Right atrium auricular region (tissue), 2 donors: Measurements from ENCODE around the gene DDI1. TPM values are rescaled to one million over a fixed set of nuclear protein-coding genes. Genes with fewer than 3 reads are reported as not detected.

Experiments
- DNase-seq: peaks from one replicate; pipeline ENCODE4 v3.0.0-alpha.2; 2019; ENCODE audit warnings: low spot score
- H3K27ac ChIP-seq, 2 donors: fragments of 200-600 bp; sonication (generic); 1 replicate in 1 of 2; 2 replicates in 1 of 2; pipeline ENCODE4 v1.5.1; 2016 to 2019
- H3K27me3 ChIP-seq, 2 donors: fragments of 200-600 bp; sonication (generic); one replicate each; pipeline versions ENCODE4 v1.5.1 to v1.6.0; 2017 to 2019
- H3K36me3 ChIP-seq: fragments of 200-600 bp; sonication (generic); one replicate; pipeline ENCODE4 v1.5.1; 2016
- H3K4me1 ChIP-seq, 2 donors: fragments of 200-600 bp; sonication (generic); one replicate each; pipeline versions ENCODE4 v1.5.1 to v1.6.0; 2017 to 2019
- H3K4me3 ChIP-seq, 2 donors: fragments of 200-600 bp; sonication (generic); 1 replicate in 1 of 2; 2 replicates in 1 of 2; pipeline ENCODE4 v1.5.1; 2017 to 2019; ENCODE audit warnings: mild to moderate bottlenecking in 1 of 2, moderate library complexity in 1 of 2
- H3K9me3 ChIP-seq, 2 donors: fragments of 200-600 bp; sonication (generic); one replicate each; pipeline ENCODE4 v1.5.1; 2019
- total RNA-seq, 2 donors: library from RNA; depleted of rRNA; stranded (reverse); fragments of >200 nt; gene quantifications; one replicate each; pipeline ENCODE4 v1.1.0, GENCODE V29; 2016
- TF ChIP-seq, protein P1 (sequence below), 2 donors: fragments of 200-600 bp; sonication (generic); IDR thresholded peaks; one replicate each; pipeline ENCODE4 v1.5.1; 2019; ENCODE audit warnings: antibody characterized with exemption in 2 of 2

Gene DDI1
- total RNA-seq, 2 donors from 2014 or later: not detected

DNA sequence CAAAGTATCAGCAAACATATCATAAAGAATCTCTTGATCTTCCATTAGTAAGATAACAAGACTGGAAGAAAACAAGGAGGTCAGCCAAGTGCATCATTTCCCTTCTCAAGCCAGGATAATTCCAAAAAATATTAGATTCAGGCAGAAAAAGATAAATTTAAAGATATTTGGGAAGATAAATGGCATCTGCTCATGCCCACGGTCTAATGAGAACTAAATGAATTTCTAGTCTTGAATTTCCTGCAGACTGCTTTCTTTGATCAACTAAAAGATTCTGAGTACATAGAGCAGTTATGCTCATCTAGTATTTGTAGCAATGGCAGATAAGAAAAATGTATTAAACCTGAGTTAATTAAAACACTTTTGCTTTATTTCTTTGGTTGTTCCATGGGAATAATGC, 31.1 kb downstream of the DDI1 start:
- H3K36me3 ChIP-seq: no peaks in the 10 kb centered on the region
- DNase-seq: no peak
- H3K9me3 ChIP-seq: no peaks in the 10 kb centered on the region
- TF ChIP-seq, protein P1, sequence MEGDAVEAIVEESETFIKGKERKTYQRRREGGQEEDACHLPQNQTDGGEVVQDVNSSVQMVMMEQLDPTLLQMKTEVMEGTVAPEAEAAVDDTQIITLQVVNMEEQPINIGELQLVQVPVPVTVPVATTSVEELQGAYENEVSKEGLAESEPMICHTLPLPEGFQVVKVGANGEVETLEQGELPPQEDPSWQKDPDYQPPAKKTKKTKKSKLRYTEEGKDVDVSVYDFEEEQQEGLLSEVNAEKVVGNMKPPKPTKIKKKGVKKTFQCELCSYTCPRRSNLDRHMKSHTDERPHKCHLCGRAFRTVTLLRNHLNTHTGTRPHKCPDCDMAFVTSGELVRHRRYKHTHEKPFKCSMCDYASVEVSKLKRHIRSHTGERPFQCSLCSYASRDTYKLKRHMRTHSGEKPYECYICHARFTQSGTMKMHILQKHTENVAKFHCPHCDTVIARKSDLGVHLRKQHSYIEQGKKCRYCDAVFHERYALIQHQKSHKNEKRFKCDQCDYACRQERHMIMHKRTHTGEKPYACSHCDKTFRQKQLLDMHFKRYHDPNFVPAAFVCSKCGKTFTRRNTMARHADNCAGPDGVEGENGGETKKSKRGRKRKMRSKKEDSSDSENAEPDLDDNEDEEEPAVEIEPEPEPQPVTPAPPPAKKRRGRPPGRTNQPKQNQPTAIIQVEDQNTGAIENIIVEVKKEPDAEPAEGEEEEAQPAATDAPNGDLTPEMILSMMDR (IDR thresholded peaks at IDR 0.05): no peak
- H3K27me3 ChIP-seq: no peaks in the 10 kb centered on the region
- no peak overlapping the region for H3K27ac ChIP-seq
- no peaks in the 10 kb centered on the region for H3K4me1 ChIP-seq
- H3K4me3 ChIP-seq: no peak overlapping the region

DNA sequence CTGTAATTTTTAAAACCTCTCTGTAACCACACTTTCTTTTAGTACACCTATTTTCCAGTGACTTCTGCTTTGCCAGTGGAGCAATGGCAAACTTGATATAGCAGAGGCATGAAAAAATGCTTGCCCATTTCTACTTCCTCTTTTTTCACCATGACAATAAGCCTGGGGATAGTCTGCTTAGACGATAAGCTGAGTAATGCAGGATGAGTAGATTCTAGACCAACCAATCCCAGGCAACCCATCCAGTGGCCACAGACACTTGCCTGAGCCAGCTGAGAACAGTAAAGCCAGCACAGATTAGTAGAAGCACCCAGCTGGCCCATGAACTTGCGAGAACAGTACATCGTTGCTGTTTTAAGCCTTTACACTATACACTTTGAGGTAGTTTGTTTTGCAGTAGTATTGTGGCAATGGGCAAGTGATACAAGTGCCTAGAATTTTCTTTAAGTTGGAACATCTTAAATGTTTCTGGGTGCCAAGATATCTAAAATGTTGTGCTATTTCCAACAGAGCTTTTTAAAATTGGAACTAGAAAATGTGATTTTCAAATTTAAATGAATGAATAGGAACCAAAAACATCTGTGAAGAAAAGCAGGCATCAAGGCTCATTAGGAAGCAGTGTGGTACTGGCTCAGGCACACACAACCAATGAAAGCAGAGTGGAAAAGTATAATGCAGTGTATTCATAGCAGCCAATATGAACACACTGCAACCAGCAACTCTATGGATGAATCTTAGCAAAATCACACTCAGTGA, 37.7 kb downstream of the DDI1 start:
- no peak overlapping the region for H3K27ac ChIP-seq
- H3K9me3 ChIP-seq: no peaks in the 10 kb centered on the region
- no peak overlapping the region for H3K4me3 ChIP-seq
- TF ChIP-seq, protein P1 (IDR thresholded peaks at IDR 0.05): no peak
- H3K27me3 ChIP-seq: no peaks in the 10 kb centered on the region
- no peaks in the 10 kb centered on the region for H3K4me1 ChIP-seq
- H3K36me3 ChIP-seq: no peaks in the 10 kb centered on the region
- no peak for DNase-seq

DNA sequence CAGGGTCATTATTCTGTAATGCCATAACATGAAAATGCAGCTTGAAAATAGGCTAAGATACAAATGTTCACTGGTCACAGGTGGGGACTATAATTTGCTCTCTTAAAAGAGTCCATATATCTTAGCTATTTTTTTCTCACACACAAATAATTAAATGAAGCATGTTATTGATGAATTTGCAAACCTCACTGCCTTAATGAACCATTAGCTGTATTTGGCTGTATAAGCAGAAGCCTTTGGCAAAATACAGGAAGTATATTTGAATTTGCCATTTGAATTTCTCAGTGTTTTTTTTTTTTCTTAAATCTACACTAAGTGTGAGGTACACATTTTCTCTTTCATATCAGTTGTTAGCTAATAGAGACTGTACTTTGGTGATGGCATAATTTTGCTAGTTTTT, 38.7 kb downstream of the DDI1 start:
- H3K36me3 ChIP-seq: no peaks in the 10 kb centered on the region
- H3K9me3 ChIP-seq: no peaks in the 10 kb centered on the region
- H3K4me3 ChIP-seq: no peak overlapping the region
- no peaks in the 10 kb centered on the region for H3K4me1 ChIP-seq
- no peaks in the 10 kb centered on the region for H3K27me3 ChIP-seq
- DNase-seq: no peak
- no peak overlapping the region for H3K27ac ChIP-seq
- TF ChIP-seq, protein P1 (IDR thresholded peaks at IDR 0.05): no peak

DNA sequence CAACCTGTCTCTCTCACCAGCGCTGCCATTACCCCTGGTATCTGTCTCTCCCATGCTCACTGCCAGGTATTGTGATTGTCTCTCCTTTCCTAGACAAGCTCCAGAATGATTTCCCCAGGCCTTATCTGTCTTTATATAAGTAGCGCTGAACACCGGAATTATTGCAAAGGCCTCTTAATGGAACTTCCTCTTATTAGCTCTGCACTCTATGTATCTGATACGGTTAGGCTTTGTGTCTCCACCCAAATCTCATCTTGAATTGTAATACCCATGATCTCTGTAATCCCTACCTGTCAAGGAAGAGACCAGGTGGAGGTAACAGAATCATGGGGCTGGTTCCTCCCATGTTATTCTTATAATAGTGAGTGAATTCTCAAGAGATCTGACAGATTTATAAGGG, 39.3 kb downstream of the DDI1 start:
- TF ChIP-seq, protein P1 (IDR thresholded peaks at IDR 0.05): no peak
- no peak for DNase-seq
- no peaks in the 10 kb centered on the region for H3K27me3 ChIP-seq
- no peaks in the 10 kb centered on the region for H3K4me1 ChIP-seq
- H3K36me3 ChIP-seq: no peaks in the 10 kb centered on the region
- H3K9me3 ChIP-seq: no peaks in the 10 kb centered on the region
- H3K4me3 ChIP-seq: no peak overlapping the region
- H3K27ac ChIP-seq: no peak overlapping the region

DNA sequence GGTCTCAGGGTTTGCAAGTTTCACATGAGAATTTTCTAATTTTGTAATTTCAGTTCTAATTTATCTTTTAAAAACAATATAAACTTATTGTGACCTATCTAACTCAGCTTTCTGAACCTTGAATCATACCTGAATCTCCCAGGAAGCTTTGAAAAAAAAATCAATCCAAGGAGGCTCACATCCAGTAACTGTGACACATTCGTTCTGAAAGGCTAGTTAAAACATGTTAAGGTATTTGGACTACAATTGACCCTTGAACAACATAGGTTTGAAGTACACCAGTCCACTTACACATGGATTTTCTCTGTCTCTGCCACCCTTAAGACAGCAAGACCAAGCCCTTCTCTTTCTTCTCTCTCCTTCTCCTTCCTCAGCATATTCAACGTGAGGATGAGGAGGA, 40.0 kb downstream of the DDI1 start:
- no peak for DNase-seq
- Histone ChIP-seq H3K27me3 (no peaks in the 10 kb centered on the region), H3K36me3 (no peaks in the 10 kb centered on the region), H3K4me1 (no peaks in the 10 kb centered on the region), H3K4me3 (no peak overlapping the region), H3K27ac (no peak overlapping the region), H3K9me3 (no peaks in the 10 kb centered on the region)
- TF ChIP-seq, protein P1 (IDR thresholded peaks at IDR 0.05): no peak

DNA sequence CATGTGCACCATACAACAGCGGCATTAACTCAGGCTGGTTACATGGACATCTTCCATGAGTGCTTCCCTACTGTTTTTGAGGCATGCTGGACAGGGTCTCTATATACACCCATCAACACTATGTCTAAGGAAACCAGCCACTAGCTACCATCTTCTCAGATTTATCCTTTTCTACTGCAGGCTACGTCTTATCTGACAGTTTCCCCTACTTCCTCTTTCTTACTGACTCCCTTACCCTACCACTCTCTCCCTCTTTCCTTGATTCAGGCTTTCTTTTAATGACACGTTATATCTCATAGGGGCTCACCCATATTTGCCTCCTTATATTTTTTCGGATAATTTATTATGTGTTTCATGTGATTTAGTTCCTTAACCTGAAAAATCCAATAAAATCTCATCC, 41.8 kb downstream of the DDI1 start:
- Histone ChIP-seq H3K4me3 (no peak overlapping the region), H3K27me3 (no peaks in the 10 kb centered on the region), H3K9me3 (no peaks in the 10 kb centered on the region), H3K27ac (no peak overlapping the region), H3K36me3 (no peaks in the 10 kb centered on the region), H3K4me1 (no peaks in the 10 kb centered on the region)
- no peak for DNase-seq
- TF ChIP-seq, protein P1 (IDR thresholded peaks at IDR 0.05): no peak
